HCT116 (cell line): ENCODE data around the gene KCNQ1OT1. TPM values are rescaled to one million over a fixed set of nuclear protein-coding genes. Genes with fewer than 3 reads are reported as not detected.

Source experiments
- ATAC-seq: fragments of 200-7000 bp; cut with Tn5 transposase; 2 replicates; pipeline ENCODE4 v1.9.1; 2020; ENCODE audit warnings: mild to moderate bottlenecking, moderate library complexity
- BruUV-seq: library from RNA; stranded (reverse); fragments of 400-500 nt; replicated peaks from 2 replicates; lab custom pipeline; 2021; lab: Mats Ljungman, UMichigan
- CTCF ChIA-PET: fragments of 300-600 bp; sonication (Branson Sonifier 250); formaldehyde crosslinking; loops from one replicate; lab custom pipeline; 2021; ENCODE audit warnings: antibody characterized with exemption; lab: Charles Lee
- POLR2A ChIA-PET: fragments of 300-600, 350-600 bp; sonication (Branson Sonifier 250); formaldehyde crosslinking; loops from one replicate; lab custom pipeline; 2021; ENCODE audit warnings: antibody characterized with exemption; lab: Charles Lee
- RAD21 ChIA-PET, 2 experiments: fragments of 300-600 bp; sonication (Branson Sonifier 250); formaldehyde crosslinking; loops; one replicate each; lab custom pipeline; 2023; ENCODE audit warnings: low total read pairs in 2 of 2; ENCODE audit not compliant: uncharacterized antibody in 2 of 2, unreplicated experiment in 2 of 2, low non-redundant PET in 1 of 2; lab: Charles Lee
- DNase-seq: peaks from one replicate; pipeline ENCODE4 v3.0.0-alpha.2; 2010; ENCODE audit warnings: low read depth, low spot score
- H2AFZ ChIP-seq: fragments of 200-600 bp; shearing (Covaris generic), sonication (generic); 2 replicates; pipeline ENCODE4 v1.6.1; 2017; ENCODE audit warnings: low read depth, mixed run types, mixed read lengths, antibody characterized with exemption, low read length; ENCODE audit not compliant: poor library complexity, severe bottlenecking
- H3K27ac ChIP-seq: 2 replicates; pipeline ENCODE4 v1.5.1; 2012; ENCODE audit warnings: low read depth, low read length
- H3K27me3 ChIP-seq: fragments of 200-600 bp; sonication (generic); 2 replicates; pipeline ENCODE4 v1.6.1; 2016; ENCODE audit warnings: mixed run types, low read length, mixed read lengths; ENCODE audit not compliant: insufficient read depth
- H3K36me3 ChIP-seq, 2 experiments: fragments of 200-500 bp in 1 of 2; fragments of 200-600 bp in 1 of 2; sonication (Bioruptor generic) in 1 of 2; sonication (generic) in 1 of 2; 2 replicates each; pipeline versions ENCODE4 v1.5.1 to v1.6.1; 2014 to 2016; ENCODE audit warnings: low read length in 2 of 2, inconsistent platforms in 1 of 2, mixed read lengths in 1 of 2, mixed run types in 1 of 2; ENCODE audit not compliant: insufficient read depth in 2 of 2, control insufficient read depth in 1 of 2
- H3K4me1 ChIP-seq, 2 experiments: fragments of 200-600 bp in 1 of 2; sonication (generic) in 1 of 2; 2 replicates each; pipeline versions ENCODE4 v1.5.1 to v1.6.1; 2012 to 2017; ENCODE audit warnings: low read length in 2 of 2, inconsistent platforms in 1 of 2, mild to moderate bottlenecking in 1 of 2, mixed read lengths in 1 of 2, mixed run types in 1 of 2, moderate library complexity in 1 of 2; ENCODE audit not compliant: insufficient read depth in 2 of 2, control insufficient read depth in 1 of 2
- H3K4me2 ChIP-seq: fragments of 200-600 bp; sonication (generic); 2 replicates; pipeline ENCODE4 v1.6.1; 2017; ENCODE audit warnings: mixed run types, low read length, mixed read lengths
- H3K4me3 ChIP-seq, 2 experiments: fragments of 200-600 bp in 1 of 2; sonication (generic) in 1 of 2; replicated peaks in 1 of 2; 2 replicates each; pipeline ENCODE4 v1.5.1; 2011 to 2016; ENCODE audit warnings: low read length in 2 of 2, control low read depth in 1 of 2, low read depth in 1 of 2, mild to moderate bottlenecking in 1 of 2, mixed read lengths in 1 of 2, mixed run types in 1 of 2
- H3K79me2 ChIP-seq: fragments of 200-600 bp; sonication (generic); 2 replicates; pipeline ENCODE4 v1.6.1; 2017; ENCODE audit warnings: mild to moderate bottlenecking, mixed run types, low read length, moderate library complexity, mixed read lengths; ENCODE audit not compliant: insufficient read depth
- H3K9ac ChIP-seq: fragments of 200-600 bp; sonication (generic); 2 replicates; pipeline ENCODE4 v1.6.1; 2016; ENCODE audit warnings: low read length, mixed read lengths
- H3K9me2 ChIP-seq: fragments of 200-600 bp; sonication (generic), shearing (Covaris generic); 2 replicates; pipeline ENCODE4 v1.6.1; 2017; ENCODE audit warnings: mixed run types, mild to moderate bottlenecking, moderate library complexity; ENCODE audit not compliant: insufficient read depth
- H3K9me3 ChIP-seq, 2 experiments: fragments of 200-500 bp in 1 of 2; fragments of 200-600 bp in 1 of 2; sonication (Bioruptor generic) in 1 of 2; sonication (generic) in 1 of 2; 2 replicates each; pipeline ENCODE4 v1.6.1; 2014 to 2017; ENCODE audit warnings: low read length in 2 of 2, mixed read lengths in 2 of 2, inconsistent platforms in 1 of 2, low read depth in 1 of 2, mild to moderate bottlenecking in 1 of 2, mixed run types in 1 of 2, moderate library complexity in 1 of 2; ENCODE audit not compliant: control insufficient read depth in 1 of 2, insufficient read depth in 1 of 2
- H4K20me1 ChIP-seq: fragments of 200-600 bp; sonication (generic), shearing (Covaris generic); 2 replicates; pipeline ENCODE4 v1.6.1; 2017; ENCODE audit warnings: mixed run types, mild to moderate bottlenecking, moderate library complexity; ENCODE audit not compliant: insufficient read depth
- ATF3 ChIP-seq: IDR thresholded peaks from 2 replicates; pipeline ENCODE4 v1.6.1; 2012
- CBX3 ChIP-seq: IDR thresholded peaks from 2 replicates; pipeline ENCODE4 v1.6.1; 2012; ENCODE audit warnings: low read depth
- EGR1 ChIP-seq: IDR thresholded peaks from 2 replicates; pipeline ENCODE4 v1.6.1; 2012; ENCODE audit warnings: low read depth
- ELF1 ChIP-seq: IDR thresholded peaks from 2 replicates; pipeline ENCODE4 v1.6.1; 2012; ENCODE audit warnings: low read depth, borderline replicate concordance
- EZH2 ChIP-seq: fragments of 200-600 bp; sonication (generic); IDR thresholded peaks from 2 replicates; pipeline ENCODE4 v1.6.1; 2017; ENCODE audit warnings: antibody characterized with exemption, mixed run types
- EZH2phosphoT487 ChIP-seq: fragments of 200-600 bp; IDR thresholded peaks from 2 replicates; pipeline ENCODE4 v1.6.1; 2018; ENCODE audit warnings: antibody characterized with exemption, borderline replicate concordance
- JUND ChIP-seq: IDR thresholded peaks from 2 replicates; pipeline ENCODE4 v1.6.1; 2012
- POLR2A ChIP-seq: IDR thresholded peaks from 2 replicates; pipeline ENCODE4 v1.7.0; 2011; ENCODE audit warnings: borderline replicate concordance; ENCODE audit not compliant: insufficient read depth, insufficient read length; ENCODE audit errors: extremely low read depth
- RAD21 ChIP-seq: IDR thresholded peaks from 2 replicates; pipeline ENCODE4 v1.6.1; 2012; ENCODE audit warnings: low read depth, mild to moderate bottlenecking
- REST ChIP-seq: IDR thresholded peaks from 2 replicates; pipeline ENCODE4 v1.6.1; 2012; ENCODE audit warnings: low read depth
- SP1 ChIP-seq: IDR thresholded peaks from 2 replicates; pipeline ENCODE4 v1.6.1; 2012; ENCODE audit warnings: low read depth
- SRF ChIP-seq: IDR thresholded peaks from 2 replicates; pipeline ENCODE4 v1.6.1; 2012; ENCODE audit warnings: low read depth
- intact Hi-C: fragments of 100-400 bp; cut with micrococcal nuclease; formaldehyde crosslinking; loops from 2 replicates; pipeline ENCODE4 v1.10.0; 2022
- total RNA-seq: library from RNA; stranded (reverse); gene quantifications from one replicate; pipeline ENCODE4 v1.2.1, GENCODE V29; 2021; ENCODE audit not compliant: unreplicated experiment

Gene KCNQ1OT1
- total RNA-seq, 1 experiment from 2014 or later = 1.1 TPM

GRCh38 chr11:2736577-2737225, 36.9 kb upstream of the KCNQ1OT1 start:
- no TSS peak for BruUV-seq
- ChIA-PET CTCF (no interaction called here), RAD21 (no interaction called here), POLR2A (no interaction called here)
- intact Hi-C loops = no loop called here
- Histone ChIP-seq H3K4me2 (no peak overlapping the region), H3K4me3 (no peak overlapping the region), H3K4me1 (peaks cover under 1 to 9% of the 10 kb centered on the region in 2 experiments; a peak in 3 of 4 replicates), H3K27ac (no peak overlapping the region), H3K9ac (no peak overlapping the region), H3K36me3 (no peaks in the 10 kb centered on the region), H2AFZ (no peak overlapping the region), H3K79me2 (no peaks in the 10 kb centered on the region), H4K20me1 (no peaks in the 10 kb centered on the region), H3K9me2 (no peaks in the 10 kb centered on the region), H3K9me3 (no peaks in the 10 kb centered on the region), H3K27me3 (no peaks in the 10 kb centered on the region)
- TF ChIP-seq CBX3 = no peak
- TF ChIP-seq JUND = no peak
- DNase-seq = no peak
- no peak for ATAC-seq

GRCh38 chr11:2735053-2735589, 35.3 kb upstream of the KCNQ1OT1 start:
- RAD21 ChIA-PET = no interaction called here
- Histone ChIP-seq H3K9me2 (no peaks in the 10 kb centered on the region), H2AFZ (no peak overlapping the region), H3K27me3 (no peaks in the 10 kb centered on the region), H3K4me1 (peaks cover 0 to 5% of the 10 kb centered on the region in 2 experiments; a peak in 1 of 4 replicates), H3K36me3 (no peaks in the 10 kb centered on the region)
- POLR2A ChIA-PET = no interaction called here
- intact Hi-C loops = no loop called here
- BruUV-seq = no TSS peak
- CTCF ChIA-PET = no interaction called here
- no peak for ATAC-seq
- no peak for TF ChIP-seq CBX3
- no peak for TF ChIP-seq REST
- TF ChIP-seq SRF = no peak
- no peak for TF ChIP-seq RAD21
- TF ChIP-seq EZH2 = no peak
- no peak for TF ChIP-seq EZH2phosphoT487
- no peak for TF ChIP-seq ATF3
- no peak for TF ChIP-seq JUND
- no peak for TF ChIP-seq SP1
- no peak for TF ChIP-seq POLR2A
- TF ChIP-seq ELF1 = no peak
- no peak for TF ChIP-seq EGR1
- TF ChIP-seq, all 23 proteins: peak for 0
- no peaks in the 10 kb centered on the region for H3K9me3 ChIP-seq
- H3K79me2 ChIP-seq = no peaks in the 10 kb centered on the region
- no peak overlapping the region for H3K9ac ChIP-seq
- H4K20me1 ChIP-seq = no peaks in the 10 kb centered on the region
- H3K4me3 ChIP-seq = no peak overlapping the region
- DNase-seq = no peak
- no peak overlapping the region for H3K4me2 ChIP-seq
- H3K27ac ChIP-seq = no peak overlapping the region
